ENCODE results near the gene PDAP1.
A peak's percentile ranks its signal among the peaks of the same experiment; 100 is the strongest.
"Not testable (repeated sequence)": the region's sequence is repeated elsewhere in the genome, so short reads cannot be mapped to it uniquely, and the experiment has no call there.

The PDAP1 gene

GRCh38 chr7:99363286-99363685 is 45.1 kb downstream of the PDAP1 start:
- Mint-ChIP-seq H3K27me3 (no peaks in the 10 kb centered on the region), H3K4me3 (no peak overlapping the region), H3K27ac (ENCODE audit: low read depth) (no peak overlapping the region), H3K36me3 (ENCODE audit: insufficient read depth) (peaks cover 72% of the 10 kb centered on the region), H3K9me3 (no peaks in the 10 kb centered on the region), H3K4me1 (no peaks in the 10 kb centered on the region)
- ATAC-seq (replicated peaks; ENCODE audit: extremely low read depth, poor library complexity, severe bottlenecking) (no peak), DNase-seq (ENCODE audit: low spot score in 2 of 2) (no peak)

GRCh38 chr7:99362801-99363200 is 45.6 kb downstream of the PDAP1 start:
- Mint-ChIP-seq H3K4me1 (no peaks in the 10 kb centered on the region), H3K27ac (ENCODE audit: low read depth) (no peak overlapping the region), H3K36me3 (ENCODE audit: insufficient read depth) (peaks cover 77% of the 10 kb centered on the region), H3K4me3 (no peak overlapping the region), H3K27me3 (no peaks in the 10 kb centered on the region), H3K9me3 (no peaks in the 10 kb centered on the region)
- no peak for DNase-seq (ENCODE audit: low spot score in 2 of 2)
- ATAC-seq (replicated peaks; ENCODE audit: extremely low read depth, poor library complexity, severe bottlenecking): no peak

- Mint-ChIP-seq H3K27ac (ENCODE audit: low read depth) (no peak overlapping the region), H3K27me3 (no peaks in the 10 kb centered on the region), H3K36me3 (ENCODE audit: insufficient read depth) (peaks cover 83% of the 10 kb centered on the region), H3K4me1 (no peaks in the 10 kb centered on the region), H3K9me3 (no peaks in the 10 kb centered on the region), H3K4me3 (no peak overlapping the region)
- ATAC-seq (replicated peaks; ENCODE audit: extremely low read depth, poor library complexity, severe bottlenecking) (no peak), DNase-seq (ENCODE audit: low spot score in 2 of 2) (no peak)
Measured at GRCh38 chr7:99359465-99360154, 48.8 kb downstream of the PDAP1 start.

GRCh38 chr7:99358521-99358920 is 49.9 kb downstream of the PDAP1 start:
- not testable (repeated sequence) for H3K4me3 Mint-ChIP-seq; H3K9me3 Mint-ChIP-seq; DNase-seq (ENCODE audit: low spot score in 2 of 2); H3K27ac Mint-ChIP-seq (ENCODE audit: low read depth); H3K27me3 Mint-ChIP-seq; ATAC-seq (replicated peaks; ENCODE audit: extremely low read depth, poor library complexity, severe bottlenecking); H3K4me1 Mint-ChIP-seq
- H3K36me3 Mint-ChIP-seq (ENCODE audit: insufficient read depth): peaks cover 80% of the 10 kb centered on the region

- Mint-ChIP-seq H3K9me3 (no peaks in the 10 kb centered on the region), H3K4me3 (no peak overlapping the region), H3K4me1 (no peaks in the 10 kb centered on the region), H3K36me3 (ENCODE audit: insufficient read depth) (peaks cover 77% of the 10 kb centered on the region), H3K27ac (ENCODE audit: low read depth) (peak overlapping the region; percentile 44), H3K27me3 (no peaks in the 10 kb centered on the region)
- ATAC-seq (replicated peaks; ENCODE audit: extremely low read depth, poor library complexity, severe bottlenecking): no peak
- DNase-seq (ENCODE audit: low spot score in 2 of 2): no peak
Measured at GRCh38 chr7:99357701-99358490, 50.5 kb downstream of the PDAP1 start.

- H3K27ac Mint-ChIP-seq (ENCODE audit: low read depth): no peak overlapping the region
- H3K4me3 Mint-ChIP-seq: no peak overlapping the region
Measured at GRCh38 chr7:99355098-99355497, 53.3 kb downstream of the PDAP1 start.

GRCh38 chr7:99352247-99352646 is 56.1 kb downstream of the PDAP1 start:
- Mint-ChIP-seq H3K4me3 (no peak overlapping the region), H3K4me1 (no peaks in the 10 kb centered on the region), H3K27ac (ENCODE audit: low read depth) (no peak overlapping the region), H3K36me3 (ENCODE audit: insufficient read depth) (peaks cover 70% of the 10 kb centered on the region), H3K27me3 (no peaks in the 10 kb centered on the region), H3K9me3 (no peaks in the 10 kb centered on the region)
- ATAC-seq (replicated peaks; ENCODE audit: extremely low read depth, poor library complexity, severe bottlenecking) (no peak), DNase-seq (ENCODE audit: low spot score in 2 of 2) (no peak)

More at GRCh38 chr7:99355098-99355497, 53.3 kb downstream of the PDAP1 start:
- no peaks in the 10 kb centered on the region for H3K27me3 Mint-ChIP-seq
- peaks cover 73% of the 10 kb centered on the region for H3K36me3 Mint-ChIP-seq (ENCODE audit: insufficient read depth)
- ATAC-seq (replicated peaks; ENCODE audit: extremely low read depth, poor library complexity, severe bottlenecking) (no peak), DNase-seq (ENCODE audit: low spot score in 2 of 2) (no peak)
- no peaks in the 10 kb centered on the region for H3K9me3 Mint-ChIP-seq
- H3K4me1 Mint-ChIP-seq: no peaks in the 10 kb centered on the region

- H3K4me3 Mint-ChIP-seq; H3K4me1 Mint-ChIP-seq; H3K27me3 Mint-ChIP-seq; ATAC-seq (replicated peaks; ENCODE audit: extremely low read depth, poor library complexity, severe bottlenecking); H3K9me3 Mint-ChIP-seq; H3K27ac Mint-ChIP-seq (ENCODE audit: low read depth); DNase-seq (ENCODE audit: low spot score in 2 of 2): not testable (repeated sequence)
- peaks cover 66% of the 10 kb centered on the region for H3K36me3 Mint-ChIP-seq (ENCODE audit: insufficient read depth)
Measured at GRCh38 chr7:99350641-99351040, 57.8 kb downstream of the PDAP1 start.
